Mesothelial cell of epicardium (in vitro differentiated cells): Measurements from ENCODE around the gene ABCB1. TPM values are rescaled to one million over a fixed set of nuclear protein-coding genes. Genes with fewer than 3 reads are reported as not detected.

ENCODE experiments used
- DNase-seq, 2 experiments: peaks; one replicate each; pipeline ENCODE4 v3.0.0; 2021; ENCODE audit warnings: low spot score in 2 of 2; ENCODE audit not compliant: unreplicated experiment in 2 of 2
- H3K27ac Mint-ChIP-seq: 2 replicates; pipeline ENCODE4 v1.8.0; 2021; ENCODE audit warnings: mixed read lengths
- H3K27me3 Mint-ChIP-seq: 2 replicates; pipeline ENCODE4 v1.8.0; 2021; ENCODE audit warnings: low read depth, mixed read lengths
- H3K36me3 Mint-ChIP-seq: 2 replicates; pipeline ENCODE4 v1.8.0; 2021; ENCODE audit warnings: mixed read lengths
- H3K4me1 Mint-ChIP-seq: 2 replicates; pipeline ENCODE4 v1.8.0; 2021; ENCODE audit warnings: mixed read lengths
- H3K4me3 Mint-ChIP-seq: 2 replicates; pipeline ENCODE4 v1.8.0; 2021; ENCODE audit warnings: mild to moderate bottlenecking, moderate library complexity, mixed read lengths
- H3K9me3 Mint-ChIP-seq: 2 replicates; pipeline ENCODE4 v1.8.0; 2021; ENCODE audit warnings: mixed read lengths
- total RNA-seq: library from RNA; stranded (reverse); gene quantifications from 3 replicates; pipeline ENCODE4 v1.2.1, GENCODE V29; 2021
- TF ChIP-seq, protein P1 (sequence below): fragments of 200-600 bp; sonication (generic); IDR thresholded peaks from one replicate; pipeline ENCODE4 v1.5.0; 2021; ENCODE audit warnings: antibody characterized with exemption; ENCODE audit not compliant: unreplicated experiment

Gene ABCB1
- total RNA-seq: 0.61 to 1.7 TPM (median 1.5 TPM) in 3 replicates

GRCh38 chr7:87600130-87601124 is at the start of gene ABCB1:
TSS of gene ABCB1 (minus strand) at chr7:87600884. CDS start at chr7:87600184, 700 bp downstream.
- H3K4me1 Mint-ChIP-seq: peaks cover 10% of the 10 kb centered on the region
- peak within 1 kb of the TSS; percentile 68 for H3K4me3 Mint-ChIP-seq
- peak; percentile 20 to 38 for DNase-seq
- H3K36me3 Mint-ChIP-seq: no peaks in the 10 kb centered on the region
- H3K27me3 Mint-ChIP-seq: peaks cover 83% of the 10 kb centered on the region
- TF ChIP-seq, protein P1, sequence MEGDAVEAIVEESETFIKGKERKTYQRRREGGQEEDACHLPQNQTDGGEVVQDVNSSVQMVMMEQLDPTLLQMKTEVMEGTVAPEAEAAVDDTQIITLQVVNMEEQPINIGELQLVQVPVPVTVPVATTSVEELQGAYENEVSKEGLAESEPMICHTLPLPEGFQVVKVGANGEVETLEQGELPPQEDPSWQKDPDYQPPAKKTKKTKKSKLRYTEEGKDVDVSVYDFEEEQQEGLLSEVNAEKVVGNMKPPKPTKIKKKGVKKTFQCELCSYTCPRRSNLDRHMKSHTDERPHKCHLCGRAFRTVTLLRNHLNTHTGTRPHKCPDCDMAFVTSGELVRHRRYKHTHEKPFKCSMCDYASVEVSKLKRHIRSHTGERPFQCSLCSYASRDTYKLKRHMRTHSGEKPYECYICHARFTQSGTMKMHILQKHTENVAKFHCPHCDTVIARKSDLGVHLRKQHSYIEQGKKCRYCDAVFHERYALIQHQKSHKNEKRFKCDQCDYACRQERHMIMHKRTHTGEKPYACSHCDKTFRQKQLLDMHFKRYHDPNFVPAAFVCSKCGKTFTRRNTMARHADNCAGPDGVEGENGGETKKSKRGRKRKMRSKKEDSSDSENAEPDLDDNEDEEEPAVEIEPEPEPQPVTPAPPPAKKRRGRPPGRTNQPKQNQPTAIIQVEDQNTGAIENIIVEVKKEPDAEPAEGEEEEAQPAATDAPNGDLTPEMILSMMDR: no peak
- H3K27ac Mint-ChIP-seq: no peak within 1 kb of the TSS
- no peaks in the 10 kb centered on the region for H3K9me3 Mint-ChIP-seq

DNA sequence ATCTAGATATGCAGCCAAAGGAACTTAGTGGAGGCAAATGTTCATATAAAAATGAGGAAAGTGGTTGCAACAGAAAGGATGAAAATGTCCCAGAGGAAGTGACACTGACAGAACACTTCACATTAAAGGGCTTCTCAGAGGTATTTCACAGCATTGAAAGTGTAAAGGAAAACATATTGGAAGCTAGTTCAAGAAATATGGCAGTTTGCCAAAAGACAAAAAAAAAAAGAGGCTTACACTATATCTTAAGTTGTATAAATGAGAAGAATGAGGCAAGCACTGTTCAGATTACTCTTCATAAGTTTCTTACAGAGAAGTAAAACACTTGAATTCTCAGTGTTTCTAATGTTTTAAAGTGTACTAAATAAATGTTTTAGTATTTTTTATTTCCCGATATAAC is 47.6 kb upstream of the ABCB1 start:
- TF ChIP-seq, protein P1: no peak
- Mint-ChIP-seq H3K27ac (no peak overlapping the region), H3K4me1 (no peaks in the 10 kb centered on the region), H3K9me3 (no peaks in the 10 kb centered on the region), H3K4me3 (no peak overlapping the region), H3K27me3 (no peaks in the 10 kb centered on the region), H3K36me3 (no peaks in the 10 kb centered on the region)
- DNase-seq: no peak

DNA sequence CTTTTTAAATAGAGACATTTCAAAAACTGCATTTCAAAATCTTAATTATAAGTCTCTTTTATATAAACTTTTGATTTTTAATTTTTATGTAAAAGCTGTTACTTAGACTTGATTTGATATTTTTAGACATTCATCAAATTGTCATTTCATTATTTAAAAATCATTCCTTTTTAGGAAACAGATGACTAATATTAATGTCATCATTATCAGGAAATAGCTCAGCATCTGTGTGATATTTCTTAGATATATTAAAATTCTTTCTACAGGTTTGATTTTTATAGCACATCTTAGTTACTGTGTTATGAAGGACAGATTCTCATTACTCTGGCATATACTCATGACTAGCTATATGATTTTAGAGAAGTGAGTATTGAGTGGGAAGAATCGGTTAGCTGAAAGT is 44.8 kb upstream of the ABCB1 start:
- TF ChIP-seq, protein P1: no peak
- no peak overlapping the region for H3K4me3 Mint-ChIP-seq
- H3K27ac Mint-ChIP-seq: no peak overlapping the region
- H3K36me3 Mint-ChIP-seq: no peaks in the 10 kb centered on the region
- H3K4me1 Mint-ChIP-seq: no peaks in the 10 kb centered on the region
- DNase-seq: no peak
- H3K9me3 Mint-ChIP-seq: no peaks in the 10 kb centered on the region
- no peaks in the 10 kb centered on the region for H3K27me3 Mint-ChIP-seq

DNA sequence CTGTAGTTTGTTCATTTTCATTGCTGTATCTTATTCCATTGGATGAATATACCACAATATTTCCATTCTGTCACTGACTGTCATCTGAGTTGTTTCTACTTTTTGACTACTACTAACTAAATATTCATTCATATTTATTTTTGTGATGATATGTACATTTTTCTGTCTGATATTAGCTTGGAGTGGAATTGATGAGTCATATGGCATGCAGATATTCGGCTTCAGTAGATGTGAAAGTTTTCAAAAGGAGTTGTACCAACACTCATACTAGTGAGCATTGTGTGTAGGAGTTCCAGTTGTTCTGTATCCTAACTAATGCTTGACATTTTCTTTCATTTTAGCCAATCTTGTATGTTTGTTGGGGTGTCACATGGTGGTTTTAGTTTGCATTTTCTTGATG is 35.2 kb upstream of the ABCB1 start:
- no peaks in the 10 kb centered on the region for H3K36me3 Mint-ChIP-seq
- H3K4me1 Mint-ChIP-seq: no peaks in the 10 kb centered on the region
- no peak overlapping the region for H3K4me3 Mint-ChIP-seq
- peaks cover 19% of the 10 kb centered on the region for H3K27me3 Mint-ChIP-seq
- TF ChIP-seq, protein P1: no peak
- DNase-seq: no peak
- no peaks in the 10 kb centered on the region for H3K9me3 Mint-ChIP-seq
- no peak overlapping the region for H3K27ac Mint-ChIP-seq

GRCh38 chr7:87628780-87629569 is 28.3 kb upstream of the ABCB1 start:
- Mint-ChIP-seq H3K36me3 (no peaks in the 10 kb centered on the region), H3K27ac (no peak overlapping the region), H3K4me1 (peaks cover 9% of the 10 kb centered on the region), H3K9me3 (no peaks in the 10 kb centered on the region), H3K27me3 (peaks cover 62% of the 10 kb centered on the region), H3K4me3 (peak overlapping the region; percentile 73)
- TF ChIP-seq, protein P1: no peak
- DNase-seq: peak in 1 of 2 experiments; percentile 49
